ENCODE data around the gene ZNF331. TPM values are rescaled to one million over a fixed set of nuclear protein-coding genes. Genes with fewer than 3 reads are reported as not detected.
"Not testable (repeated sequence)": the region's sequence is repeated elsewhere in the genome, so short reads cannot be mapped to it uniquely, and the experiment has no call there.

The ZNF331 gene
- total RNA-seq, 1 experiment from 2014 or later = 29.8 TPM

GRCh38 chr19:53509845-53510244 is 28.1 kb upstream of the ZNF331 start:
- no TSS peak for BruUV-seq (replicated peaks)
- no peaks in the 10 kb centered on the region for H3K9me3 ChIP-seq (ENCODE audit: low read depth, low read length, poor library complexity, severe bottlenecking)
- DNase-seq (ENCODE audit: low spot score) = no peak
- ChIA-PET POLR2A (ENCODE audit: low non-redundant PET) (no interaction called here), CTCF (no interaction called here)
- no peaks in the 10 kb centered on the region for H3K36me3 ChIP-seq (ENCODE audit: insufficient read depth, low read length, poor library complexity, severe bottlenecking)
- H3K4me3 ChIP-seq (ENCODE audit: low read depth, low read length, poor library complexity, severe bottlenecking) = no peak overlapping the region
- H3K4me1 ChIP-seq (ENCODE audit: insufficient read depth, low read length, poor library complexity, severe bottlenecking) = no peaks in the 10 kb centered on the region
- intact Hi-C loops (cut with micrococcal nuclease; ENCODE audit: unreplicated experiment) = no loop called here
- H3K27ac ChIP-seq (ENCODE audit: low read depth, low read length, poor library complexity, severe bottlenecking) = no peak overlapping the region
- no peak for TF ChIP-seq EZH2 (IDR thresholded peaks at IDR 0.05; ENCODE audit: borderline replicate concordance, low read depth, low read length, poor library complexity, severe bottlenecking)
- TF ChIP-seq CTCF (conservative IDR thresholded peaks at IDR 0.05; ENCODE audit: low read depth, low read length) = no peak
- H3K27me3 ChIP-seq (replicated peaks; ENCODE audit: insufficient read depth, low read depth, low read length, poor library complexity) = peaks cover 4% of the 10 kb centered on the region

DNA sequence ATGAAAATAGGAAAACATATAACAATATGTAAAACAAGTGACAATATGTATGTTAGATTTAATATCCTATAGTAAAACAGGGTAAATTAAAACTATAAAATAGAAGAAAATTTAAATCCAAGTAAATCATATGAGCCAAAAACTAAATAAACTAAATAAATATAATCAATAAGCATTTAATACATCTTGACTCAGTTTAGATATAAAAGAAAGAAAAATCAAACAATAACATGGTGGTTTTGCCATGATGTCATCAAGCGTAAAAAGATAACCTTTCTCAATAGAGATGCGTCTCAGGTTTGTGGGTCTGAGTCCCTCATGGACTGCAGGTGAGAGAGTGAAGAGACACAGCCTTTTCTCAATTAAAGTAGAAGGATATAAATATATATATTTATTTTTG is 26.6 kb upstream of the ZNF331 start:
- no peak for DNase-seq (ENCODE audit: low spot score)
- H3K9me3 ChIP-seq (ENCODE audit: low read depth, low read length, poor library complexity, severe bottlenecking) = no peaks in the 10 kb centered on the region
- CTCF ChIA-PET = no interaction called here
- H3K27me3 ChIP-seq (replicated peaks; ENCODE audit: insufficient read depth, low read depth, low read length, poor library complexity) = peaks cover 4% of the 10 kb centered on the region
- intact Hi-C loops (cut with micrococcal nuclease; ENCODE audit: unreplicated experiment) = no loop called here
- H3K4me3 ChIP-seq (ENCODE audit: low read depth, low read length, poor library complexity, severe bottlenecking) = no peak overlapping the region
- no peaks in the 10 kb centered on the region for H3K4me1 ChIP-seq (ENCODE audit: insufficient read depth, low read length, poor library complexity, severe bottlenecking)
- H3K36me3 ChIP-seq (ENCODE audit: insufficient read depth, low read length, poor library complexity, severe bottlenecking) = no peaks in the 10 kb centered on the region
- H3K27ac ChIP-seq (ENCODE audit: low read depth, low read length, poor library complexity, severe bottlenecking) = no peak overlapping the region
- no peak for TF ChIP-seq CTCF (conservative IDR thresholded peaks at IDR 0.05; ENCODE audit: low read depth, low read length)
- no peak for TF ChIP-seq EZH2 (IDR thresholded peaks at IDR 0.05; ENCODE audit: borderline replicate concordance, low read depth, low read length, poor library complexity, severe bottlenecking)
- no TSS peak for BruUV-seq (replicated peaks)
- POLR2A ChIA-PET (ENCODE audit: low non-redundant PET) = no interaction called here

DNA sequence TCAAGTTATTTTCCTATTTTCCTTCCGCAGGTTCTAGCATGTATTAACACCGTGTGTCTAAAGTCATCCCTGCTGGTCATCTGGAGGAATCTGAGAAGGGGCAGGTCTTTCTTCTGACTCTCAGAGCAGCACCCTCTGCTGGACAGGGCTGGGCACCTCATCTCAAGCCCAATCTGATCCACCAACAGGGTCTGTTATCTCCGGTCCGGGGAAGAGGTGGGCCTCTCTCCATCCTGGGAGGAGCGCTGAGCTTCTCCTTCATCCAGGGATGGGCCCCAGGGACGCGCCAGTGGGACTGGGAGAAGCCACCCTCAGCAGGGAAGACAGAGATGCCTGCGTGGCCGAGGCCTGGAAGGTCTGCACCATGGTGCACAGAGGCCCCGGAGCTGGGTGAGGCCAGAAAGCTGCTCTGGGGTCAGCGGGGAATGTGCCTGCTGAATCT is 26.0 kb upstream of the ZNF331 start:
- Histone ChIP-seq H3K9me3 (ENCODE audit: low read depth, low read length, poor library complexity, severe bottlenecking) (no peaks in the 10 kb centered on the region), H3K4me1 (ENCODE audit: insufficient read depth, low read length, poor library complexity, severe bottlenecking) (no peaks in the 10 kb centered on the region), H3K4me3 (ENCODE audit: low read depth, low read length, poor library complexity, severe bottlenecking) (no peak overlapping the region), H3K27ac (ENCODE audit: low read depth, low read length, poor library complexity, severe bottlenecking) (no peak overlapping the region), H3K36me3 (ENCODE audit: insufficient read depth, low read length, poor library complexity, severe bottlenecking) (no peaks in the 10 kb centered on the region), H3K27me3 (replicated peaks; ENCODE audit: insufficient read depth, low read depth, low read length, poor library complexity) (peaks cover 4% of the 10 kb centered on the region)
- TF ChIP-seq CTCF (conservative IDR thresholded peaks at IDR 0.05; ENCODE audit: low read depth, low read length) = peak; percentile 71
- no peak for TF ChIP-seq EZH2 (IDR thresholded peaks at IDR 0.05; ENCODE audit: borderline replicate concordance, low read depth, low read length, poor library complexity, severe bottlenecking)
- intact Hi-C loops (cut with micrococcal nuclease; ENCODE audit: unreplicated experiment) = no loop called here
- ChIA-PET POLR2A (ENCODE audit: low non-redundant PET) (no interaction called here), CTCF (no interaction called here)
- DNase-seq (ENCODE audit: low spot score) = peak; percentile 60
- no TSS peak for BruUV-seq (replicated peaks)

- H3K4me3 ChIP-seq (ENCODE audit: low read depth, low read length, poor library complexity, severe bottlenecking); BruUV-seq (replicated peaks); H3K9me3 ChIP-seq (ENCODE audit: low read depth, low read length, poor library complexity, severe bottlenecking); intact Hi-C loops (cut with micrococcal nuclease; ENCODE audit: unreplicated experiment); POLR2A ChIA-PET (ENCODE audit: low non-redundant PET); H3K4me1 ChIP-seq (ENCODE audit: insufficient read depth, low read length, poor library complexity, severe bottlenecking); H3K36me3 ChIP-seq (ENCODE audit: insufficient read depth, low read length, poor library complexity, severe bottlenecking); H3K27ac ChIP-seq (ENCODE audit: low read depth, low read length, poor library complexity, severe bottlenecking); H3K27me3 ChIP-seq (replicated peaks; ENCODE audit: insufficient read depth, low read depth, low read length, poor library complexity); CTCF ChIA-PET; DNase-seq (ENCODE audit: low spot score): not testable (repeated sequence)
Observed at GRCh38 chr19:53515047-53515446, 22.9 kb upstream of the ZNF331 start.
